H1 (cell line): ENCODE results near the gene PTPRE. TPM values are rescaled to one million over a fixed set of nuclear protein-coding genes. Genes with fewer than 3 reads are reported as not detected.

Source experiments
- CTCF ChIA-PET: fragments of 300-600 bp; sonication (Branson Sonifier 250); formaldehyde crosslinking; loops from one replicate; lab custom pipeline; 2021; ENCODE audit not compliant: partially characterized antibody; lab: Charles Lee
- POLR2A ChIA-PET: fragments of 300-600 bp; sonication (Branson Sonifier 250); formaldehyde crosslinking; loops from one replicate; lab custom pipeline; 2021; ENCODE audit warnings: inconsistent platforms; ENCODE audit not compliant: partially characterized antibody; lab: Charles Lee
- DNase-seq, 2 experiments: peaks; one replicate each; pipeline versions ENCODE4 v3.0.0 to v3.0.0-alpha.2; 2010 to 2022; ENCODE audit warnings: low spot score in 2 of 2, low read depth in 1 of 2, mixed read lengths in 1 of 2
- FAIRE-seq: peaks from 2 replicates; lab custom pipeline; 2011; peaks lifted over from hg19 to GRCh38; lab: Jason Lieb, UNC
- H2AFZ ChIP-seq: 2 replicates; pipeline ENCODE4 v1.8.1; 2012; ENCODE audit warnings: low read length, inconsistent platforms
- H2AK5ac ChIP-seq: 2 replicates; pipeline ENCODE4 v1.6.1; 2013; ENCODE audit warnings: low read depth, low read length
- H2BK120ac ChIP-seq: replicated peaks from 2 replicates; pipeline ENCODE3; 2013; ENCODE audit warnings: low read depth, low read length, inconsistent platforms
- H2BK12ac ChIP-seq: 2 replicates; pipeline ENCODE4 v1.6.1; 2013; ENCODE audit warnings: low read depth, low read length
- H2BK15ac ChIP-seq: 2 replicates; pipeline ENCODE4 v1.6.1; 2013; ENCODE audit warnings: low read length
- H2BK20ac ChIP-seq: 2 replicates; pipeline ENCODE4 v1.6.1; 2013; ENCODE audit warnings: low read length
- H2BK5ac ChIP-seq: 2 replicates; pipeline ENCODE4 v1.6.1; 2013; ENCODE audit warnings: low read depth, low read length
- H3K14ac ChIP-seq: 2 replicates; pipeline ENCODE4 v1.6.1; 2013; ENCODE audit warnings: inconsistent platforms; ENCODE audit not compliant: insufficient read length
- H3K18ac ChIP-seq: 2 replicates; pipeline ENCODE4 v1.6.1; 2013; ENCODE audit warnings: low read length; ENCODE audit errors: extremely low read depth
- H3K23ac ChIP-seq: 2 replicates; pipeline ENCODE4 v1.6.1; 2013; ENCODE audit warnings: inconsistent platforms; ENCODE audit not compliant: insufficient read length
- H3K23me2 ChIP-seq: 2 replicates; pipeline ENCODE4 v1.6.1; 2013; ENCODE audit warnings: low read depth, low read length
- H3K27ac ChIP-seq: 2 replicates; pipeline ENCODE4 v1.6.1; 2011; ENCODE audit warnings: low read depth, low read length, inconsistent platforms
- H3K27me3 ChIP-seq, 4 experiments: replicated peaks in 1 of 4; 1 replicate in 1 of 4; 2 replicates in 3 of 4; pipeline versions ENCODE4 v1.6.1 to v1.8.1; 2011 to 2013; ENCODE audit warnings: low read length in 3 of 4, mild to moderate bottlenecking in 3 of 4, inconsistent platforms in 2 of 4, mixed read lengths in 2 of 4, moderate library complexity in 1 of 4; ENCODE audit not compliant: control insufficient read depth in 3 of 4, insufficient read depth in 3 of 4; ENCODE audit errors: extremely low read depth in 1 of 4
- H3K36me3 ChIP-seq, 4 experiments: 2 replicates each; pipeline versions ENCODE4 v1.6.1 to v1.8.1; 2011 to 2013; ENCODE audit warnings: mild to moderate bottlenecking in 4 of 4, low read length in 3 of 4, moderate library complexity in 2 of 4, control low read depth in 1 of 4, inconsistent platforms in 1 of 4; ENCODE audit not compliant: insufficient read depth in 4 of 4, control insufficient read depth in 2 of 4
- H3K4ac ChIP-seq: replicated peaks from 2 replicates; pipeline ENCODE3; 2013; ENCODE audit warnings: low read length, low read depth, mixed read lengths, inconsistent platforms; ENCODE audit not compliant: insufficient read length
- H3K4me1 ChIP-seq, 4 experiments: replicated peaks in 1 of 4; 1 replicate in 1 of 4; 2 replicates in 3 of 4; pipeline versions ENCODE4 v1.6.1 to v1.8.1; 2011 to 2013; ENCODE audit warnings: low read length in 3 of 4, inconsistent platforms in 2 of 4, mixed read lengths in 1 of 4; ENCODE audit not compliant: insufficient read depth in 4 of 4, control insufficient read depth in 3 of 4
- H3K4me2 ChIP-seq, 2 experiments: 2 replicates each; pipeline versions ENCODE4 v1.6.1 to v1.8.1; 2011 to 2013; ENCODE audit warnings: low read depth in 2 of 2, low read length in 2 of 2, control low read depth in 1 of 2, inconsistent platforms in 1 of 2, mild to moderate bottlenecking in 1 of 2; ENCODE audit not compliant: insufficient read depth in 1 of 2
- H3K4me3 ChIP-seq, 4 experiments: fragments of 200-600, 300-600 bp in 1 of 4; sonication (generic), shearing (Covaris generic), sonication (Bioruptor Twin) in 1 of 4; 2 replicates each; pipeline versions ENCODE4 v1.5.1 to v1.8.1; 2011 to 2016; ENCODE audit warnings: low read length in 4 of 4, low read depth in 3 of 4, control low read depth in 2 of 4, inconsistent platforms in 2 of 4, mild to moderate bottlenecking in 2 of 4, mixed read lengths in 1 of 4, moderate library complexity in 1 of 4; ENCODE audit not compliant: insufficient read depth in 2 of 4; ENCODE audit errors: extremely low read depth in 1 of 4
- H3K56ac ChIP-seq: replicated peaks from 2 replicates; pipeline ENCODE3; 2013; ENCODE audit warnings: low read depth, mild to moderate bottlenecking, mixed read lengths, low read length, inconsistent platforms; ENCODE audit not compliant: insufficient read length
- H3K79me1 ChIP-seq: 2 replicates; pipeline ENCODE4 v1.6.1; 2013; ENCODE audit warnings: low read depth, low read length, control low read depth
- H3K79me2 ChIP-seq, 2 experiments: 2 replicates each; pipeline versions ENCODE4 v1.6.1 to v1.8.1; 2012 to 2013; ENCODE audit warnings: low read length in 2 of 2, mild to moderate bottlenecking in 2 of 2, inconsistent platforms in 1 of 2; ENCODE audit not compliant: insufficient read depth in 2 of 2, control insufficient read depth in 1 of 2
- H3K9ac ChIP-seq, 4 experiments: replicated peaks in 1 of 4; 1 replicate in 1 of 4; 2 replicates in 3 of 4; pipeline versions ENCODE4 v1.6.1 to v1.8.1; 2011 to 2013; ENCODE audit warnings: low read depth in 3 of 4, low read length in 3 of 4, control low read depth in 2 of 4, mild to moderate bottlenecking in 2 of 4, moderate library complexity in 2 of 4, inconsistent platforms in 1 of 4; ENCODE audit errors: extremely low read depth in 1 of 4
- H3K9me3 ChIP-seq, 2 experiments: 2 replicates each; pipeline versions ENCODE4 v1.6.1 to v1.8.1; 2012 to 2013; ENCODE audit warnings: mild to moderate bottlenecking in 2 of 2, moderate library complexity in 2 of 2, control low read depth in 1 of 2, inconsistent platforms in 1 of 2, low read depth in 1 of 2, low read length in 1 of 2, mixed read lengths in 1 of 2; ENCODE audit not compliant: insufficient read depth in 2 of 2
- H4K20me1 ChIP-seq, 2 experiments: replicated peaks in 1 of 2; 2 replicates each; pipeline versions ENCODE3 to v1.8.1; 2011 to 2013; ENCODE audit warnings: inconsistent platforms in 2 of 2, low read length in 2 of 2, mild to moderate bottlenecking in 1 of 2; ENCODE audit not compliant: insufficient read depth in 2 of 2, control insufficient read depth in 1 of 2
- H4K5ac ChIP-seq: 2 replicates; pipeline ENCODE4 v1.6.1; 2013; ENCODE audit warnings: low read length, low read depth, mixed read lengths, inconsistent platforms; ENCODE audit not compliant: insufficient read length
- H4K8ac ChIP-seq: 2 replicates; pipeline ENCODE4 v1.8.0; 2013; ENCODE audit warnings: mild to moderate bottlenecking, moderate library complexity, low read length, inconsistent platforms; ENCODE audit not compliant: insufficient read depth; ENCODE audit errors: extremely low read depth
- H4K91ac ChIP-seq: replicated peaks from 2 replicates; pipeline ENCODE3; 2013; ENCODE audit warnings: low read length, mixed read lengths, inconsistent platforms; ENCODE audit not compliant: insufficient read length
- BCL11A ChIP-seq, 2 experiments: IDR thresholded peaks; one replicate each; pipeline ENCODE4 v1.6.1; 2011; ENCODE audit warnings: low read depth in 2 of 2, low read length in 2 of 2, mild to moderate bottlenecking in 2 of 2
- CTCF ChIP-seq, 3 experiments: IDR thresholded peaks; 1 replicate in 2 of 3; 2 replicates in 1 of 3; pipeline versions ENCODE4 v1.5.1 to v1.6.1; 2011; ENCODE audit warnings: low read length in 3 of 3, mild to moderate bottlenecking in 3 of 3, inconsistent platforms in 2 of 3, low read depth in 1 of 3, moderate library complexity in 1 of 3; ENCODE audit not compliant: insufficient read depth in 1 of 3; ENCODE audit errors: control extremely low read depth in 1 of 3
- EGR1 ChIP-seq: IDR thresholded peaks from 2 replicates; pipeline ENCODE4 v1.6.1; 2011; ENCODE audit warnings: low read depth, low read length, borderline replicate concordance
- TAF7 ChIP-seq: optimal IDR thresholded peaks from 2 replicates; pipeline ENCODE3; 2011; ENCODE audit warnings: low read depth, mild to moderate bottlenecking, inconsistent platforms, low read length, moderate library complexity, borderline replicate concordance
- TCF12 ChIP-seq: IDR thresholded peaks from 2 replicates; pipeline ENCODE4 v1.6.1; 2011; ENCODE audit warnings: low read depth, mild to moderate bottlenecking, low read length
- WGBS, 2 experiments: shearing (Covaris generic) in 1 of 2; methylation state at CpG; one replicate each; pipeline versions ENCODE4 v1.1.6 to v1.1.7; 2013 to 2015; ENCODE audit warnings: low lambda C conversion rate in 2 of 2, mixed read lengths in 2 of 2, inconsistent platforms in 1 of 2, low coverage in 1 of 2, missing lambda C conversion rate in 1 of 2; ENCODE audit not compliant: insufficient replicate concordance in 2 of 2, insufficient coverage in 1 of 2, insufficient read length in 1 of 2; ENCODE audit errors: extremely low coverage in 1 of 2, missing lambda C conversion rate in 1 of 2; 5-methylcytosine and 5-hydroxymethylcytosine counted together
- polyA plus RNA-seq, 7 experiments: library from polyadenylated mRNA; depleted of rRNA in 3 of 7; stranded (reverse) in 5 of 7; unstranded in 2 of 7; fragments of >200 nt in 5 of 7; fragments of 200-250 nt in 2 of 7; gene quantifications; 1 replicate in 5 of 7; 2 replicates in 1 of 7; 4 replicates in 1 of 7; pipeline versions ENCODE4 v1.2.1 to v1.2.3, GENCODE V29; 2011 to 2013; ENCODE audit warnings: missing spikeins in 2 of 7, mixed read lengths in 2 of 7
- total RNA-seq: library from RNA; stranded (reverse); fragmentation: NEBNext Ultra II Directional; extraction: Animal tissue kit (Norgen Biotek cat#: 25700); gene quantifications from 2 replicates; pipeline ENCODE4 v1.2.1, GENCODE V29; 2021

Gene PTPRE
- total and polyA plus RNA-seq, 2 of the 8 experiments (the other 6 are each of a cell fraction or from before 2014, with no cell fraction given) = 0.33 to 0.54 TPM

GRCh38 chr10:127953876-127954275 lies 47.0 kb downstream of the PTPRE start:
- H3K9ac ChIP-seq = no peak overlapping the region
- H3K14ac ChIP-seq = no peak overlapping the region
- H2BK5ac ChIP-seq = no peak overlapping the region
- H3K27ac ChIP-seq = no peak overlapping the region
- H3K79me1 ChIP-seq = no peaks in the 10 kb centered on the region
- ChIA-PET POLR2A (no interaction called here), CTCF (interaction anchor here (0.8 to 1.7 kb wide), 3 partner anchors 10 to 17 kb away, joined by 3 to 5 read pairs (median 4); no protein-coding TSS in a partner anchor)
- H3K18ac ChIP-seq = no peak overlapping the region
- no peak overlapping the region for H2BK12ac ChIP-seq
- H2AK5ac ChIP-seq = no peak overlapping the region
- H3K27me3 ChIP-seq = no peaks in the 10 kb centered on the region; a peak in 1 of 7 replicates
- H3K4ac ChIP-seq = no peak overlapping the region
- no peaks in the 10 kb centered on the region for H3K9me3 ChIP-seq
- H4K91ac ChIP-seq = no peak overlapping the region
- H3K23ac ChIP-seq = no peak overlapping the region
- H3K56ac ChIP-seq = no peak overlapping the region
- no peak overlapping the region for H4K5ac ChIP-seq
- 87% methylated on average over 1 of the region's 1 CpG; no CpG with 5 or more reads in 1 of the 2 experiments for WGBS, 2 experiments
- no peaks in the 10 kb centered on the region for H3K36me3 ChIP-seq
- DNase-seq = no peak
- no peak overlapping the region for H2AFZ ChIP-seq
- H3K4me2 ChIP-seq = no peak overlapping the region
- no peak overlapping the region for H2BK20ac ChIP-seq
- no peaks in the 10 kb centered on the region for H4K20me1 ChIP-seq
- H3K79me2 ChIP-seq = no peaks in the 10 kb centered on the region
- no peak overlapping the region for H3K4me3 ChIP-seq
- FAIRE-seq = no peak
- TF ChIP-seq BCL11A (IDR thresholded peaks at IDR 0.05; ENCODE audit: low read depth in 2 of 2, low read length in 2 of 2) (no peak), TCF12 (no peak), TAF7 (no peak), EGR1 (no peak), CTCF (IDR thresholded peaks at IDR 0.05; ENCODE audit: control extremely low read depth in 1 of 3, insufficient read depth in 1 of 3, low read depth in 1 of 3, low read length in 3 of 3) (no peak)
- no peaks in the 10 kb centered on the region for H3K4me1 ChIP-seq
- H2BK120ac ChIP-seq = no peak overlapping the region
- no peak overlapping the region for H4K8ac ChIP-seq
- H3K23me2 ChIP-seq = no peaks in the 10 kb centered on the region
- H2BK15ac ChIP-seq = no peak overlapping the region
